Activated T-cell treated with anti-CD3 and anti-CD28 coated beads for 1 hour (primary cell): Measurements from ENCODE around the gene HTR7.
"Not testable (repeated sequence)": the region's sequence is repeated elsewhere in the genome, so short reads cannot be mapped to it uniquely, and the experiment has no call there.

Experiments used
- DNase-seq: peaks from one replicate; pipeline ENCODE4 v3.0.0-alpha.2; 2020; ENCODE audit warnings: low read depth

HTR7 gene

GRCh38 chr10:90858461-90858968 lies 676 bp upstream of the HTR7 start:
- no peak for DNase-seq

GRCh38 chr10:90856964-90857634 lies 740 bp downstream of the HTR7 start:
- no peak for DNase-seq

GRCh38 chr10:90856261-90856660 lies 1.6 kb downstream of the HTR7 start:
- no peak for DNase-seq

GRCh38 chr10:90855126-90855525 lies 2.7 kb downstream of the HTR7 start:
- no peak for DNase-seq

GRCh38 chr10:90849956-90850749 lies 7.7 kb downstream of the HTR7 start:
- no peak for DNase-seq

- no peak for DNase-seq
Measured at GRCh38 chr10:90847436-90847835, 10.4 kb downstream of the HTR7 start.

- no peak for DNase-seq
Measured at GRCh38 chr10:90846746-90847145, 11.1 kb downstream of the HTR7 start.

- no peak for DNase-seq
Measured at GRCh38 chr10:90845726-90846125, 12.1 kb downstream of the HTR7 start.

- no peak for DNase-seq
Measured at GRCh38 chr10:90842725-90843124, 15.1 kb downstream of the HTR7 start.

GRCh38 chr10:90837486-90837885 lies 20.4 kb downstream of the HTR7 start:
- DNase-seq, result no peak

GRCh38 chr10:90834326-90834725 lies 23.5 kb downstream of the HTR7 start:
- DNase-seq, result no peak

GRCh38 chr10:90832111-90832510 lies 25.7 kb downstream of the HTR7 start:
- DNase-seq, result no peak

- no peak for DNase-seq
Measured at GRCh38 chr10:90822508-90822907, 35.3 kb downstream of the HTR7 start.

- not testable (repeated sequence) for DNase-seq
Measured at GRCh38 chr10:90821864-90822263, 36.0 kb downstream of the HTR7 start.

GRCh38 chr10:90819911-90820310 lies 37.9 kb downstream of the HTR7 start:
- no peak for DNase-seq

GRCh38 chr10:90818736-90819135 lies 39.1 kb downstream of the HTR7 start:
- DNase-seq, result no peak

- no peak for DNase-seq
Measured at GRCh38 chr10:90817128-90817889, 40.5 kb downstream of the HTR7 start.

- DNase-seq, result no peak
Measured at GRCh38 chr10:90816466-90816865, 41.4 kb downstream of the HTR7 start.

- no peak for DNase-seq
Measured at GRCh38 chr10:90813594-90814365, 44.1 kb downstream of the HTR7 start.

- DNase-seq, result not testable (repeated sequence)
Measured at GRCh38 chr10:90807106-90807505, 50.7 kb downstream of the HTR7 start.

- DNase-seq, result no peak
Measured at GRCh38 chr10:90806677-90807076, 51.2 kb downstream of the HTR7 start.

GRCh38 chr10:90805206-90805605 lies 52.6 kb downstream of the HTR7 start:
- no peak for DNase-seq
